HG03095 (cell line): ENCODE measurements around the gene USP2.

Experiments used
- ATAC-seq: cut with Tn5 transposase; IDR thresholded peaks from one replicate; pipeline ENCODE4 v1.9.1; 2021; ENCODE audit warnings: moderate library complexity; ENCODE audit not compliant: unreplicated experiment

Gene USP2

DNA sequence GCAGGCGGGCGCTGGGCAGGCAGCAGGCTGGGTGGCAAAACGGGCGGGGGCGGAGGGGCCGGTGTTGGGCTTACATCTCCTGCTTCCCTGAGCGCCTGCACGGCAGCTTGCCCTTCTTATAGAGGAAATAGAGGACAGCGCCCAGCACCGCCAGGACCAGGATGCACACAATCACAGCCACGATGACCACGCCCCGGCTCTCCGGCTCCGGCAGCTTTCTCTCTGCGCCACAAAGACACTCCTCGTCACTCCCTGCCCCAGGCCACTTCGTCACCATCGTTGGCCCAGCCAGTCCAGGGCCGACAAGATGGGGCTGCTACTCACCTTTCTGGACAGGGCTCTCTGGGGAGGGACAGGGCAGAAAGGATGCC is 70.8 kb downstream of the USP2 start:
- no peak for ATAC-seq

DNA sequence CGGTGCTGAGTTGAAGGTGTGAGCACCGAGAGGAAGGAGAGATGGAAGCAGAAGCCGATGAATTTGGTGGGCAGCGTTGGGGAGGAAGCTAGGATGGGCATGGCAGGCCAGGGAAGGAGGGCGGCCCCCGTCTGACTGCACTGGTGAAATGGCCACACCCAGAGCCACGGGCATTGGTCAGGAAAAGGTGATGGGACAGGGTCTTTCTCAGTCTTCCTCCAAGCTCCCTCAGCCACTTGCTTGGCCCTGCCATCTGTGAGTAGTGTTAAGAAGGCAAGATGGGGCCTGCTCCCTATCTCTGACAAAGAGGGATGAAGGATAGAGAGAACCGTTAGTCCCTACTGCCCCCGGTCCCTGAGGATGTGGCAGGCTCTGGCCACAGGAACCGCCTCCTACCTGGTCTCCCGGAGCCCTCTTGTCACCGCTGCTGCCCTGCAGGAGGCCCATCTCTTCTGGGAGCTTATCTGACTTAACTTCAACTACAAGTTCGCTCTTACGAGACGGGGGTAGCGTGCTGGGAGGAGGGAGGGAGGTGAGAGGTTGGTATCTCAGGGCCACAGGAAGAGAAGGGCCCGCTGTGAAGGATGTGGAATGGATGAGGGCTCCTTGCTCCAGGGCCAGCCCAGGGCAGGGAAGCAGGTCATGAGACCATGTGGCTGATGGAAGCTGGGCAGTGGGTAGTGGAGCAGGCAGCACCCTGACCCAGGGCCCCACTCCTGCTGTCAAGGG is 71.4 kb downstream of the USP2 start:
- no peak for ATAC-seq

DNA sequence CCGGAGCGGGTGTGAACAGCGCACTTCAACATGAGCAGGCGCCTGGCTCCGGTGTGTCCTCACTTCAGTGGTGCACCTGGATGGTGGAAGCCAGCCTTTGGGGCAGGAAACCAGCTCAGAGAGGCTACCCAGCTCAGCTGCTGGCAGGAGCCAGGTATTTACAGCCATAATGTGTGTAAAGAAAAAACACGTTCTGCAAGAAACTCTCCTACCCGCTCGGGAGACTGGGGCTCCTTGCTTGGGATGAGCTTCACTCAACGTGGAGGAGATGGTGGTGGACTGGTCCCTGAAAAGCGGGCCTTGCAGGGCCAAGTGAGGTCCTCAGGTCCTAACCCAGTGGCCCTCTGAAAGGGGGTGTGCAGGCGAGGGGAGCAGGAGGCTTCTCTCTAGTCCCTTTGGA is 72.1 kb downstream of the USP2 start:
- no peak for ATAC-seq

DNA sequence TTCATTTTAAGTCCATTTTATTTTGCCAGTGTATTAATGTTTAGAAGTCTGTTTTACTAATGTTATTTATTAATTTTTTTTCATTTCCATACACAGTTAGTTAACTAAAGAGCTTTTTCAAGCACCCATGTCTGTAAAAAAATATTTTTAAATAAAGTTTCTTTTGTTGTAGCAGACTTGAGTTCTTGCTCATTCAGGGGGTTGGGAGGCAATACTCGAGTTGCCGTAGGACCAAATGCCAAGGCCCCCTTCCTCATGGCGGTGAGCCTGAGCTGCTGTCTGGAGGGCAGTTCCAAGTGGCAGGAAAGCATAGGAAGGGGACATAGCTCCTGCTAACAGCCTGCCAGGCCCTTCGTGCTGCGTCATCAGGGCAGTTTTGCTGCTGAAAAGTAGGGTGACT is 73.5 kb downstream of the USP2 start:
- ATAC-seq: no peak

DNA sequence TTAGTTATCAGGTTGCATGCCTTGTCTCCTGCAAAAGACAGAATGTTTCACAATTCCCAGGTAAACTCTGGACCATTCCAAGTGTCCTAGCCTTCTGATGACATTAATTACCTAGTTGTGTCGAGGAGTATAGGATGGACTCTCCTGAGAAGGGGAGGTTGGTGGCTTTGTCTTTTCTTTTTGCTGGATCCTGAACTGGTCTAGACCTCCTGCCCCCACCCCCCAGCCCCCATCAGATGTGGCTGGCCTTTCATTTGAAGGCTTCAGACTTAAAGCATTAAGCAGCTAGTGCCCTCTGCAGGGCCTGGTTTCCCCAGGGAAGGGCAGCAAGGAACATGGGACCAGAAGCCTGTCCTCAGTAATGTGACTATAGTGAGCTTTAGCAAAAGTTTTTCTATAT is 74.3 kb downstream of the USP2 start:
- no peak for ATAC-seq

DNA sequence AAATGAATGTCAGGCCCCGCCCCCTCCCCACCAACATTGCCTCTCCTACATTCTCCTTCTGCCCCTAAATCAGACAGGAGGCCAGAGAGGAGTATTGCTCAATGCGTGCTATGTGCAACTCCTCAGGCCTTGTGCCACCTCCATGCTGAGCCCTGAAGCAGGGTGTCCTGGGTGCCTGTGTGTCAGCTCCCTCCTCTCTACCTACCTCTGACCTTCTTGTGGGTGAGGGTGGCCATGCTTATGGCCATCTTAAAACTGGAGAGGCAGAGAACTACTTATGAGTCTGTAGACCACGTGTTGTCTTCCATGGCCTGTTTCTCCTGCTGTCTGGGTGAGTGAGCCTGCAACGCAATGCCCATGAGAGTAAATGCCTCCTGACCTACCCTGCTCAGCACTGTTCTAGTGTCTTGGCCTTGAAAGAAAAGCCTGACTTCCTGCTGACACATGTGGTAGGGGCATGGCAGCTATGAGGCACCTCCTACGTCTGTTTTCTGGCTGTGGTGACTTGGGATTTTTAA is 75.1 kb downstream of the USP2 start:
- ATAC-seq: no peak

DNA sequence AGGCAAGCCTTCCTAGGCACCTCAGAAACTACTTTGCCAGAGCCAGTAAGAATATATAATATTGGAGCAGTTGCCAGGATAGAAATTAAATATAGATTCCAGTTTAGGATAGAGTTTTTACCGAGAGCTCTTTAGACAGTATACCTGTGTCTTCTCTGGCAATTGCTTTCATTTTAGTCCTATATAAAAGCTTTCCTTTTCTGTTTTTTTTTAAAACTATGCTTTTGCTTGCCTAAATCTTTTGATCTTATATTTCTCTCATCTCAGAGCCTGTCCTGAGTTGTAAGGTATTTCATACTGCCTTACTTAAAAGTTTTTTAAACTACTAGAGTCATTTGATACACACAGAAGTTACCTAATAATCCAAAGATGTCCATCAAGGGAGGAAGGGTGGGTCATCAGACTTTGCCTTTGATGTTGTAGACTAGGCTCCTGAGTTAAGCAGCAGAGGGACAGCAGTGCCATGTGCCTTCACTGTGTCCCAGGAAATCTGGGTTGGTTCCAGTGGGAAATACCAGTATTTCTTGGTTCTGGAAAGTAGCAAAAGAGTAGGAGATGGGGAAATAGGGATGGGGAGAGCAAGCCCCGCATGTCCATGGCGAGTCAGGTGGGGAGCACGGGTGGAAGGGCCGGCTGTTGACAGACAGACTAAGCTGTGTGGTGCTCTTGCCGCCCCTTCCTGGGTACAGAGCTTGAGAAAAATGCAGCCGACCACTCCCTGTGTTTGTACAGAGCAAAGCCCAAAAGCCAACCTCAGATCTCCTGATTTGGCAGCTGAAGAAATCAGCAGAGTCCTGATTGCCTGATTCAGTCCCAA is 75.7 kb downstream of the USP2 start:
- no peak for ATAC-seq
